NCI-H82 (cell line): ENCODE data around the gene SGMS1.

Experiments
- DNase-seq: peaks from one replicate; lab custom pipeline; 2025; lab: John Stamatoyannopoulos, UW

SGMS1 gene

DNA sequence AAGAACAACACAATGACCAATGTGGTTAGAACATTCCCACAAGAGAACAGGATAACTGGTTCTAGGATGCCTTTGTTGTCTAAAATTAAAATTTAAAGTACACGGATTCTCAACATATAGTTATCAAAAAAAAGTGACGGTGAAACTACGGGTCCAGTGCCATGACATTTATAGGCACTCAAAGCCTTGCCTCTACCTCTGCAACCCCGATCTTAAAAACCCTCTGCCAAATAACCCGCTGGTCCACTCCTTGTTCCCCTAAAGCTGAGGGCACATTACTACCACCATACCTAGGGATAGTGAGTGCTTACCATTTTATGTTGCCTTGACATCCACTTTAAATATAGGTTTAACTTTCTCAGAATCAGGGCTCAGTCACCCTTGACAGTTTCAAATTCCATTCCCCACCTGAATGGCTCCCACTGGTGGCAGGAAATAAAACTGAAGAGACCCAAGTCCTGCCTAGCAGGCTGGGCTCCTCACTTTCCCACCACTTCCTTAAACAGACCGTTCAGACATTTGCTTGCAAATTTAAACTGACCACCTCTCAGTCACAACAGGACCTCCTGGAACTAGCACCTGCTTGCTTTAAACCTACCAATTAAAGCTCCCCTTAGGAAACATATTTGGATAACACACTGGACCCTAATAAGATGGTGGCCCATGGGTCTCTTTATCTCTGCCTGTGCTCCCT, 202.6 kb downstream of the SGMS1 start:
- DNase-seq = peak; percentile 53

DNA sequence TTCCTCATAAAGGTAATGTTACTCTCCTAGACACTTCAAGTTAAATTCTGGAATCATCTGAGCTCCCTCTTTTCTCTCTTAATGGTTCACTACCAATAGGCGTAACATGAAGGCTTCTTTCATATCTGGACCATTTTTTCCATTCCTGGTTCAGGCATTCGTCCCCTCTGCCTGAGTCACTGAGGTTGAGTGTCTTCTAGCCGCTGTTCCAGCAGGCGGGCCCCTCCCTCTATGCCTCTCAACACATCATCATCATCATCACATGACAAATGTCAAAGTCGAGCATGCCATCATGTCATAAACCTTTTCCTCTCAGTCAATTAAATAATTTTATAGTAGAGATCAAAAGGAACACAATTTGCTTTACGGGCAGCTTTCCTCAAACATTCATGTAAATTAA, 203.6 kb downstream of the SGMS1 start:
- no peak for DNase-seq

DNA sequence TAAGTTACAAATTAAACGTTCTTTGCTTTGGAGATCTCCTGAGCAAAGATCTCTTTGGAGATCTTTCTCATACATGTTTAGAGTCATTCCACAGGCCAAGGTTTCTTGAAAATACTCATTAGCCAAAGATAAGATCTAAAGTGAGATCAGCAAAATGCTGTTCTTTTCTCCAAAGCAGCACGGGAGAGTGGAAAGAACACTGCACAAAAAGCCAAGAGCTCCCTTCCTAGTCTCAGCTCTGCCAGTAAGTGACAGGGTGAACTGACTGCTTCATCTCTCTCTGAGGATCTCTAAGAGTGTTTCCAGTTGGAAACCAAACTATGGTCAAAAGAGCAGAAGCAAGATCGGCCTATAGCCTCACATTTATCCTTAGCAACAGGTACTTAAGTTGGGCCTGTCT, 204.0 kb downstream of the SGMS1 start:
- DNase-seq = no peak

DNA sequence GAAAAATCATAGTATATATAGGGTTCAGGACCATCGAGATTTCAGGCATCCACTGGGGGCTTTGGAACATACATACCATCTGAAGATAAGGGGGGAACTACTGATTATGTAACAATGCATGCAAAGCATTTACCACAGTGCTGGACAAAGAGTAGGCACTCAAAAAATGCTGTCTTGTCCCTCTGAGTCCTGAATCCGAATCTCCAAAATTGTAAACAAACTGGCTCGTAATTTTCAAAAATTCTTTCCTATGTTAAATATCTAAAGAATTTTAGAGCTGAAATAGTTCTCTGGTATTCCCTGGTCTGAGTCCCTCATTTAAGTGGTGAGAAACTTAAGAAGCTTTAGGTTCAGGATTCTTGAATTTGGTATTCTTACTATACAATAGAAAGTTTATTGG, 204.7 kb downstream of the SGMS1 start:
- DNase-seq = no peak

DNA sequence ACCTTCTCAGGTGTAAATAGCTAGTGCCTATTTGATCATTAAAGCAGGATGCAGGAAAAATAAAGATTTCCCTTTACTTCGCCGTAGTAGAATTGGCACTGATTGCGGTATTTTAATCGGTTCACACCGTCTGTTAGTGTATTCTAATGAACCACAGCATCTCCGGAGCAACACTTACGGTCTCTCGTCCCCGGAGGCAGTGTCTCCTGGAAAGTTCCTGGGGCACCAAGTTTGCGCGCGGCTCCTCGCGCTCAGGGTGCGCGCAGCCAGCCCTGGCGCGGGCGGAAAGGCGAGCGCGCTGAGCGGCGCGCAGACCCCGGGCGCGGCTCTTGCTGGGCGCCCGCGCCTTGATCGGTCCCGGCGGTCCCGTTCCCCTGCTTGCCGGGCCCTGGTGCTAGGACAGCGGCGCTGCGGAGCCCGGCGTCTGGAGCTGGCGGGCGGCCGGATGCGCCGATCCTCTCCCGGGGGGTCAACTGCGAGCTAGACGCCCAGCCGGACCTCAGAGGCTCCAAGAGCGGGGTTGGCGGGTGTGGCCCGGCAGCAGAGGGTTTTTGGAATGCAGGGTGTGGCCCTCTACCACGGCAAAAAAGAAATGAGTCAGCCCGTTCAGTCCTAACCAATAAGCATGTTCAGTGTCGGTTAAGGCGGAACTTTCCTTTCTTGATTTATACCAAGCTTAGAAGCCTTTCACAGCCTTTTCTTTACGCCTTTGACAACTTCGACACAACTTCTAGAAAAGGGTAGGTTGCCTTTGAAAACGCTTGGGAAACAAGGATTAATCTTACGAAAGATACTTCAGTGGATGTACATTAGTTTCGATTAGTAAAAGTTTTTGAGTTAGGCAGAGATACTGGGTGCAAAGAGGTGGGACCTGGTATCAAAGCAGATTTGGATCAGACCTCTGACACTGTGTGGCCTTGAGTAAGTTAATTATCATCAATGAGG, 205.6 kb downstream of the SGMS1 start:
- DNase-seq = peak; percentile 9

DNA sequence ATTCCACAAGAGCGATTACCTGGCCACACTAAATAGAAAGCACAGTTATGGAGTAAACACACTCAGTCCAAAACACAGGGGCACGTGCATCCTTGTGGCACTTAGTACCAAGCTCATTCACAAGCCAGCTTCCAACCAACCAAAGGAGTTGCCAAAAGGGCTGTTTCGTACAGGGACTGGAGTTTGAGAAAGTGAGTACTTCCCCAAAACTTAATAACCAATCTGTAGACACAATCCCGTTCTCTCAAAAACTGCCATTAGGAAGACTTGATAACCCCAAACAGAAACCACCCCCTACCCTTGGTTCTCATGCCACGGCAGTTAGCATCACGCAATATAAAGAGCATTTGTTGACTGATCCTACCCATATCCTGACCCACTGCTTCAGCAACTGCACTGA, 206.3 kb downstream of the SGMS1 start:
- DNase-seq = no peak

DNA sequence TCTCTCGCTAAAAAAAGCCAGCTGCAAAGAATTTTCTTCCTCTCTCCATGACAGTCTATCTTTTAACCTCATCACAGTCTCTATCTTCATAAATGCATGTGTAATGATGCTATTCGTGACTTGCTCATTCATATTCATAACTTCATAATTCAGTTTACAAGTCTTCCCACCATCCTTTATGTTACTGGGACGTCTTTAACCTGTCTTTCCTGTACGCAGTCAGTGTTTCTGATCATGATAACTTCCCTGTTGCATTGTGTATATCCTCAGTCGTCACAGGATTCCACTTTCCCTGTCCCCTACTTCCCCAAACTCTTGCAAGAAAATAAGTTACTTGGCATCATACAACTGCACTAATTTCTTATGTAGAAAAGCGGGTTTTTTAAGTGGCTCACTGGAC, 206.9 kb downstream of the SGMS1 start:
- no peak for DNase-seq

DNA sequence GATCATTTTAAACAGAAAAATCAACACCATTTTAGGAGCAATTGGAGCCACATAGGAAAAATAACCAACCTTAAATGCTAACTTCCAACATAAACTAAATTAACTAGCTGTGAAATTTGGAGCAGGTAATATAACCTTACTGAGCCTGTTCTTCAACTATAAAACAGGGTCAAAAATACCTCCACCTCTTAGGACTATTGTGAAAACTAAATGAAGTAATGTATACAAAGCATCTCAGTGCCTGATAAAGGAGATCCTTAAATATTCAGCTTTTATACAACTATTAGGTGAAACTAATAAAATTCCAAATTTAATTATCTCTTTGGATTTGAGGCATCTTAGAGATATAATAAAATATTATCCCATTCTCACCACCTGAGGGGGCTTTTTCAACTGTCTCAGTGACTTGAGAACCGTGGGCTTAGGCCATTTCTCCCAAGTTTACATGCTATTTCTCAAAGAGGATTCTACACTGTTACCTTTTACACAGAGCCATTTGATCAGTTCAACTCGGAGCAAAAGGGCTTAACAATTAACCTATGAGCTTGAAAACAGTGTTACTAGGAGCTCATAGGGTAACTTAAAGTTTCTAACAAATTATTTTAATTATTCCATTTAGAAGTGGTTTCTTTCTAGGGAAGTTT, 207.5 kb downstream of the SGMS1 start:
- no peak for DNase-seq

DNA sequence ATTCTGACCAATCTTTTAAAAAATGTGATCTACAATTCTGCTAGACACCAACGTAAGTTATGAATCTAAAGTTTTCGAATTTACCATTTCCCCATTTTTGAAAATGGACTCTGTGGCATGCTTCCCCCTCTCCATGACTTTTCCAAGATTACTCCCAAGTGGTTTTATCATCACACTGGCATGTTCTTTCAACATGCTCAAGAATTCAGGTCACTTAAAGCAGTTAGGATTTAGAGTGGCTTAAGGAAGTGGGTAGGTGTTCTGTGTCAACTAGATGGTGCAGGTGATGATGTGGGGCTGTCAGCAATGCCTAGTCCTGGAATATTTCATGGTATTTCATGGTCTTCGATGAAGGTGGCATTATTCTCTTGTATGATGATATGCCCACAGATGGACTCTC, 208.5 kb downstream of the SGMS1 start:
- DNase-seq = no peak

DNA sequence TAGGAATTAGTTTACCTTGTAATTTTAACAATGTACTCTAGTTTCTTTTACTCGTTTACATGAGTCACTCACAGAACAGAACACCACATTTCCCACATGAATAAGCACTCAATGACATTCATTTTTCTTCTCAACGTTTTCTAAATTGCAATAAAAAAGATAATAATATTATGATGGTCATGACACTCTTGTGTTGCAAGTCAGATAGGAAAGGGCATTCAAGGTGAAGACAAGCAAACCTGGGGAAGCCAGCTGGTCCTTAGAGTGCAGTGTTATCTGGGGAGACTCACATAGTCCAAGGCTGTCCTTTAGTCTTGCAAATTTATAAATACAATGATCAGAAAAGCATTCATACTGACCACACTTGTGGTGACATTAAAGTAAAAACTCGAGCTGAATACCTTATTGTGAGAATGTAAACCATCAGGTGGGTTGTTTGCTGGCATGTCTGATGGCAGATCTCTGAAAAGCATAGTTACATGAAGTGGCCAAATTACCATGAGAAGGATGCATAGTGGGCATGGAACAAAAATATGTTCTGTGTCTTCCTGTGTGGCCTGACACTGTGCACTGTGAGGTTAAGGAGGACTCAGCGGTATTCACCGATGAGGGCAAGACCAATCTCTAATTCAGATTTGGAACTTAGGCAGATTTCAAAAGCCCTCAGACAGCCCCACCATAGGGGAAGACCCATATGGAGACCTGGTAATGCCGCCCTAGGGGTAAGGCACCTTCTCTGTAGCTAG, 213.5 kb downstream of the SGMS1 start:
- DNase-seq = peak; percentile 1

DNA sequence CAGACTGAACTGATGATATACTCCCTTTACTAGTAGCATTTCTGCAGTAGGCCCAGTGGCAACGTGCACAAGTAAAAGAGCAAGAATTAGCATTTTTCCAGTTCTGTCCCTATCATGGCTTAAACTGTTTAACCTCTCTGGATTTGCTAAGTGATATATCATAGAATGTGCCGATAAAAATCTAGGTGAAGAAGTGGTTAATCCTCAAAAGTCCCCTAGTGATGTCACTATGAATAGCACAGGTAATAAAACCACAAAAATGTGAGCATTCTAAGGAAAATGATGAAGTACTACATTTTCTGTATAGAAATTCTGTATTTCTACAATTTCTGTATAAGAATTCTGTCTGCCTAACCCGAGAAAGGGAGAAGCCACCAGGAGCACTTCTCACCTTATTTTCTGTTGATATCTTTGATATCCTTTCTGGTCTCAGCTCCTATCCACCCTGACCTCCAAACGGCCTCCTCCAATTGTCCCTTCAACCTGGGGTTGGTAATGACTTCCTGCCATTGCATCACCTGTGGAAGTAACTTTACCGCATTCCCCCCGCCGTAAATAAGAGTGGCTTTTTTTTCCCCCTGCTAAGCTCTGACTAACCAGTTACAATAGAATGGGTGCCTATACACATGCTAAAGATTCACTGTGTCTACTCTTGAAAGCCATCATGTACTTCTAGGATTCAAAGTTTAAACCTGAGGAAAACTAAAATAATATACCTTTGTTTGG, 216.5 kb downstream of the SGMS1 start:
- no peak for DNase-seq

DNA sequence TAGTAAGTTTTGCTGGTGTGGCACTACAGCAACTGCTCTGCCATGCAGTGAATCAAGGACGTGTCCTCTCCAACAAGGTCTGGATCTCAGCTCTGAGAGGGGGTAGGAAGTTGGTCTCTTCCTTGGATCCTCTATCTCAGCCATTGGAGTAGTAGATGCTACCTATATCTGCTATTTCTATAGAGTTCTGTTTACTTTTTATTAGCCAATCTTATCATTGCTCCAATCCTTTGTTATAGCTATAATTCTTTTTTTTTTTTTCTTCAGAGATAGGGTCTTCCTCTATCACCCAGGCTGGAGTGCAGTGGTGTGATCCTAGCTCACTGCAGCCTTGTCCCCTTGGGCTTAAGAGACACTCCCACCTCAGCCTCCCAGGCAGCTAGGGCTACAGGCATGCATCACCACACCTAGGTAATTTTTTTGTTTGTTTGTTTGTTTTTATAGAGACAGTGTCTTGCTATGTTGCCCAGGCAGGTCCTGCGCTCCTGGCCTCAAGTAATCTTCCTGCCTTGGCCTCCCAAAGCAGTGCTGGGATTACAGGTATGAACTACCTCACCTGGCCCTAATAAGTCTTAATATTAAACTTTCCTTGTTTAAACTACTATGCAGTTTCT, 217.2 kb downstream of the SGMS1 start:
- DNase-seq = no peak

DNA sequence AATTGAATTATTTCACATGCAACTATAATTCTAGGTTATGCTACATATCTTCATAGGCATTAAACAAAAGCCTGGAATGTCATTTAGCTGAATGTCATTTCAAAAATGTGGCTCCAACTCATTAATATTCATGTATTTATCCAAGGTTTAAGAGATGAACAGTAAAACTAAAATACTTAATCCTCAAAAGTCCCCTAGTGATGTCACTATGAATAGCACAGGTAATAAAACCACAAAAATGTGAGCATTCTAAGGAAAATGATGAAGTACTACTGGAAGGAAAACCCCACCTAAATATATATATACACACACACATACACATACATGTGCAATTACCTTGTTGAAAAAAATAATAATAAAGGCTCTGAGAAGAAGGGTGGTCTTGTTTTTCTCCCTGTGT, 218.0 kb downstream of the SGMS1 start:
- no peak for DNase-seq

DNA sequence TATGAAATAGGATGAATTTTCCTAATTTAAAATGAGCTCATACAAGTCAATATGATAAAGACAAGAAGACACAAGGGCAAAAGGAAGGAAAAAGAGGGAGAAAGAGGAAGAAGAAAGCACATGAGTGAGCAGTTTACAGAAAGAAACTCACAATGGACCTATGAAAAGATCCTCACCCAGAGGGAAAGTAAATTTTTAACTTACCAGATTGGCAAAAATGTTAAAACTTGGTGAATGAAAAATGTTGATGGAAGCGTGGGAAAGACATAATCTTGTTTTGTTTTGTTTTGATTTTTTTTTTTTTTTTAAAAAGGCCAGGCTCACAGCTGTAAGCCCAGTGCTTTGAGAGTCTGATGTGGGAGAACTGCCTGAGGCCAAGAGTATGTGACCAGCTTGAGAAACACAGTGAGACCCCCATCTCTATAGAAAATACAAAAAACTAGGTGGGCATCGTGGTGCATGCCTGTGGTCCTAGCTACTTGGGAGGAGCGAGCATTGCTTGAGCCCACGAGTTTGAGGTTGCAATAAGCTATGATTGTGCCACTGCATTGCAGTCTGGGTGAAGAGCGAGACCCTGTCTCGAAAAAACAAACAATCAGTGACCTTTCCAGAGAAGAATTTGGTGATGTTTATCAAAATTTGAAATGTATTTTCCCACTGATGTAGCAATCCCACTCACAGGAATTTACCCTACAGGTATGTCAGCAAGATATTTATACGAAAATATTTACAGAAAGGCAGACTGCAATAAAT, 219.6 kb downstream of the SGMS1 start:
- DNase-seq = no peak

DNA sequence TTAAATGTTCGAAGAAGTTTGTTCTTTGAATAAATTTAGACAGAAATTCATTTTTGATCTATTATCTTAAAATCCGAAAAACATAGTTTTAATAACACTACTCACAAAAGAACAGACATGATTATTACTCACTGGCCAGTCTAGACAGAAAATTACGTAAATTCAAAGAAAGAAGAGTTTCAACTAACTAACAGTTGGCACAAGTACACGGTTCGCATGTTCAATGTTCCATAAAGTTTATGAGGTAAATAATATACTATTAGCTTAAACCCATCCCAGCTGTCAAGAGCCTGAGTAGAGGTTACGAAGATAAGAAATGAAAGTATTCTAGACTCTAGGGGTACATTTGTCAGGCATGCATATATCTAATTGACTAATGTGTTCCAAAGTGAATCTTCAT, 220.7 kb downstream of the SGMS1 start:
- DNase-seq = no peak

DNA sequence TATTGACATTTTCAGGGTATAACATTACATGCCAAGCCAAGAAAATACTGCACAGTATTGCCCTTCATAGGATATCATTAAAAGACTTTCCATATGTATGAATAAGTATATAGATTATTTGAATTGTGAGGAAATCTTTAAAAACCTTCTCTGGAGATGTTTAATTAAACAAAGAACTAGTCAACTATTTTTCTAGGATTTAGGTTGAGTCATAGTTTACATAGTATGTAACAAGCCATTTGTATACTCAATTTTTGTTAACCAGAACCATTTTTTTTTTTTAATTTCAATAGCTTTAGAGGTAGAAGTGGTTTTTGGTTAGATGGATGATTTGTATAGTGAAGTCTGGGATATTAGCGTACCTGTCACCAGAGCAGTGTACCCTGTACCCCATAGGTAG, 221.3 kb downstream of the SGMS1 start:
- DNase-seq = no peak

DNA sequence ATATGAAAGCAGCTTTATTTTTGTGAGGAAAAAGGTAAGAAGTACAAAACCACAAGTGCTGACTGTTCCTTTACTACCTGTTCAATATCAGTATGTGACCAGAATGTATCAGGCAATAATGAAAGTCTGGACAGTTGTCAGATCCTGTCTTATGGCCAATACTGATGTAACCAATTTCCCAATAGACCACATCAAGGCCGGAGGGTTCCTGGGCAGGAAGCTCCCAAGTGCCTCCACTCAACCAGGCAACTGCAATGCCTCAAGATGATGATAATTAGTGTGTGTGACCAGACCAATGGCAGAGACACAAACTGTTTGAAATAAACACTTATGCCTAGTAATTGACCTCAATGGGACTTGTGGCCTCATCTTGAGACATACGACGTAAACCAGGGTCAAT, 223.1 kb downstream of the SGMS1 start:
- no peak for DNase-seq

DNA sequence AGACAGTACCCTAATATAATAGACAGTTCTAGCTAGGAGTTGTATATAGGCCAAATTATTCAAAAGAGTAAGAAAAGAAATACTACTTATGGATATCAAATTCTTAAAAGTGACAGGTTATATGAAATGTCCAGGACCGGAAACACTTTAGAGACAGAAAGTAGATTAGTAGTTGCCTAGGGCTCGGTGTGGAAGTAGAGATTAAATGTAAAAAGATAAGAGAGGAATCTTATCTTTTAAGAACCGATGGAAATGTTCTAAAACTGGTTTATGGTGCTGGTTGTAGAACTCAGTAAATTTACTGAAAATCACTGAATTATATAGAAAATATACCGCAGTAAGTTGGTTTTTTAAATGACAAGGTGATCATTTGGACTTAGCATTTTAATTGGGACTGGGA, 224.9 kb downstream of the SGMS1 start:
- no peak for DNase-seq

DNA sequence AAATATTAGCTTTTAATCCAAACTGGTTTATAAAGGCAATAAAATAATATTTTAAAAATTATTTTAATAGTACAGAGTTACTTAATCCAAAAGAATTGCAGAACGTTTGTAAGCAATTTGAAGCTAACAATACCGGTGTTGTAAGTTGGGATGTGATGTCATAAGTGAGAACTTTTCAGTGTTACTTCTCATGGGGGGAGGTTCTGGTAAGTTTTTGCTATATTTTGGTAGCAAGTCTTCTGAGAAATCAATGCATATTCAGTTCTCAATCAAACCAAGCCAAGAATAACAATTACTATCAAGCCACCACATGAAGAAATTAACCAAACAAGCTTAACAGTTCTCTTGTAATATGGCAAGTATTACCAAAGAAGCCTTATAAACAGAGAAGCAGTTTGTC, 225.4 kb downstream of the SGMS1 start:
- DNase-seq = no peak
